ENCODE results near the gene QRICH1. TPM values are rescaled to one million over a fixed set of nuclear protein-coding genes. Genes with fewer than 3 reads are reported as not detected.

QRICH1 gene
- total RNA-seq, 1 experiment from 2014 or later = 123 TPM

GRCh38 chr3:49007068-49007770 lies 86.7 kb downstream of the QRICH1 start, which contains the start of gene WDR6 (continued):
- TF ChIP-seq E2F1 (CRISPR knock-in tag; IDR thresholded peaks at IDR 0.05) (no peak), TP53 (CRISPR knock-in tag; IDR thresholded peaks at IDR 0.05) (peak; percentile 37; the same call in 1 of the 2 replicates), ZNF263 (CRISPR knock-in tag; IDR thresholded peaks at IDR 0.05; ENCODE audit: low read depth) (no peak), SOX15 (CRISPR knock-in tag; IDR thresholded peaks at IDR 0.05) (no peak), PRRX2 (CRISPR knock-in tag; IDR thresholded peaks at IDR 0.05) (no peak), FOXK1 (CRISPR knock-in tag; IDR thresholded peaks at IDR 0.05) (0 out of 2 replicates have a peak, but pooled peaks have one; percentile 14), ETV6 (CRISPR knock-in tag; IDR thresholded peaks at IDR 0.05) (peak; percentile 46; the same call in 1 of the 2 replicates), SMAD4 (CRISPR knock-in tag; IDR thresholded peaks at IDR 0.05) (no peak), SMAD3 (CRISPR knock-in tag; IDR thresholded peaks at IDR 0.05; ENCODE audit: borderline replicate concordance) (no peak; the same call in 1 of the 2 replicates), RELA (CRISPR knock-in tag; IDR thresholded peaks at IDR 0.05; ENCODE audit: borderline replicate concordance) (no peak), RORB (CRISPR knock-in tag; IDR thresholded peaks at IDR 0.05) (no peak), ZNF416 (CRISPR knock-in tag; IDR thresholded peaks at IDR 0.05) (peak; percentile 60; the same call in 1 of the 2 replicates), ZNF396 (CRISPR knock-in tag; IDR thresholded peaks at IDR 0.05; ENCODE audit: borderline replicate concordance) (no peak), HMGXB4 (CRISPR knock-in tag; IDR thresholded peaks at IDR 0.05) (peak; percentile 85; the same call in 1 of the 2 replicates), TEAD4 (CRISPR knock-in tag; IDR thresholded peaks at IDR 0.05) (no peak)
- TF ChIP-seq, protein P1, sequence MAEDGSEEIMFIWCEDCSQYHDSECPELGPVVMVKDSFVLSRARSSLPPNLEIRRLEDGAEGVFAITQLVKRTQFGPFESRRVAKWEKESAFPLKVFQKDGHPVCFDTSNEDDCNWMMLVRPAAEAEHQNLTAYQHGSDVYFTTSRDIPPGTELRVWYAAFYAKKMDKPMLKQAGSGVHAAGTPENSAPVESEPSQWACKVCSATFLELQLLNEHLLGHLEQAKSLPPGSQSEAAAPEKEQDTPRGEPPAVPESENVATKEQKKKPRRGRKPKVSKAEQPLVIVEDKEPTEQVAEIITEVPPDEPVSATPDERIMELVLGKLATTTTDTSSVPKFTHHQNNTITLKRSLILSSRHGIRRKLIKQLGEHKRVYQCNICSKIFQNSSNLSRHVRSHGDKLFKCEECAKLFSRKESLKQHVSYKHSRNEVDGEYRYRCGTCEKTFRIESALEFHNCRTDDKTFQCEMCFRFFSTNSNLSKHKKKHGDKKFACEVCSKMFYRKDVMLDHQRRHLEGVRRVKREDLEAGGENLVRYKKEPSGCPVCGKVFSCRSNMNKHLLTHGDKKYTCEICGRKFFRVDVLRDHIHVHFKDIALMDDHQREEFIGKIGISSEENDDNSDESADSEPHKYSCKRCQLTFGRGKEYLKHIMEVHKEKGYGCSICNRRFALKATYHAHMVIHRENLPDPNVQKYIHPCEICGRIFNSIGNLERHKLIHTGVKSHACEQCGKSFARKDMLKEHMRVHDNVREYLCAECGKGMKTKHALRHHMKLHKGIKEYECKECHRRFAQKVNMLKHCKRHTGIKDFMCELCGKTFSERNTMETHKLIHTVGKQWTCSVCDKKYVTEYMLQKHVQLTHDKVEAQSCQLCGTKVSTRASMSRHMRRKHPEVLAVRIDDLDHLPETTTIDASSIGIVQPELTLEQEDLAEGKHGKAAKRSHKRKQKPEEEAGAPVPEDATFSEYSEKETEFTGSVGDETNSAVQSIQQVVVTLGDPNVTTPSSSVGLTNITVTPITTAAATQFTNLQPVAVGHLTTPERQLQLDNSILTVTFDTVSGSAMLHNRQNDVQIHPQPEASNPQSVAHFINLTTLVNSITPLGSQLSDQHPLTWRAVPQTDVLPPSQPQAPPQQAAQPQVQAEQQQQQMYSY (CRISPR knock-in tag; IDR thresholded peaks at IDR 0.05) = no peak
- TF ChIP-seq, protein P2, sequence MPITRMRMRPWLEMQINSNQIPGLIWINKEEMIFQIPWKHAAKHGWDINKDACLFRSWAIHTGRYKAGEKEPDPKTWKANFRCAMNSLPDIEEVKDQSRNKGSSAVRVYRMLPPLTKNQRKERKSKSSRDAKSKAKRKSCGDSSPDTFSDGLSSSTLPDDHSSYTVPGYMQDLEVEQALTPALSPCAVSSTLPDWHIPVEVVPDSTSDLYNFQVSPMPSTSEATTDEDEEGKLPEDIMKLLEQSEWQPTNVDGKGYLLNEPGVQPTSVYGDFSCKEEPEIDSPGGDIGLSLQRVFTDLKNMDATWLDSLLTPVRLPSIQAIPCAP (CRISPR knock-in tag; IDR thresholded peaks at IDR 0.05) = peak; percentile 76; the same call in 1 of the 2 replicates
- TF ChIP-seq, protein P3, sequence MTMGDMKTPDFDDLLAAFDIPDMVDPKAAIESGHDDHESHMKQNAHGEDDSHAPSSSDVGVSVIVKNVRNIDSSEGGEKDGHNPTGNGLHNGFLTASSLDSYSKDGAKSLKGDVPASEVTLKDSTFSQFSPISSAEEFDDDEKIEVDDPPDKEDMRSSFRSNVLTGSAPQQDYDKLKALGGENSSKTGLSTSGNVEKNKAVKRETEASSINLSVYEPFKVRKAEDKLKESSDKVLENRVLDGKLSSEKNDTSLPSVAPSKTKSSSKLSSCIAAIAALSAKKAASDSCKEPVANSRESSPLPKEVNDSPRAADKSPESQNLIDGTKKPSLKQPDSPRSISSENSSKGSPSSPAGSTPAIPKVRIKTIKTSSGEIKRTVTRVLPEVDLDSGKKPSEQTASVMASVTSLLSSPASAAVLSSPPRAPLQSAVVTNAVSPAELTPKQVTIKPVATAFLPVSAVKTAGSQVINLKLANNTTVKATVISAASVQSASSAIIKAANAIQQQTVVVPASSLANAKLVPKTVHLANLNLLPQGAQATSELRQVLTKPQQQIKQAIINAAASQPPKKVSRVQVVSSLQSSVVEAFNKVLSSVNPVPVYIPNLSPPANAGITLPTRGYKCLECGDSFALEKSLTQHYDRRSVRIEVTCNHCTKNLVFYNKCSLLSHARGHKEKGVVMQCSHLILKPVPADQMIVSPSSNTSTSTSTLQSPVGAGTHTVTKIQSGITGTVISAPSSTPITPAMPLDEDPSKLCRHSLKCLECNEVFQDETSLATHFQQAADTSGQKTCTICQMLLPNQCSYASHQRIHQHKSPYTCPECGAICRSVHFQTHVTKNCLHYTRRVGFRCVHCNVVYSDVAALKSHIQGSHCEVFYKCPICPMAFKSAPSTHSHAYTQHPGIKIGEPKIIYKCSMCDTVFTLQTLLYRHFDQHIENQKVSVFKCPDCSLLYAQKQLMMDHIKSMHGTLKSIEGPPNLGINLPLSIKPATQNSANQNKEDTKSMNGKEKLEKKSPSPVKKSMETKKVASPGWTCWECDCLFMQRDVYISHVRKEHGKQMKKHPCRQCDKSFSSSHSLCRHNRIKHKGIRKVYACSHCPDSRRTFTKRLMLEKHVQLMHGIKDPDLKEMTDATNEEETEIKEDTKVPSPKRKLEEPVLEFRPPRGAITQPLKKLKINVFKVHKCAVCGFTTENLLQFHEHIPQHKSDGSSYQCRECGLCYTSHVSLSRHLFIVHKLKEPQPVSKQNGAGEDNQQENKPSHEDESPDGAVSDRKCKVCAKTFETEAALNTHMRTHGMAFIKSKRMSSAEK (CRISPR knock-in tag; IDR thresholded peaks at IDR 0.05; ENCODE audit: borderline replicate concordance) = no peak
- TF ChIP-seq, protein P4, sequence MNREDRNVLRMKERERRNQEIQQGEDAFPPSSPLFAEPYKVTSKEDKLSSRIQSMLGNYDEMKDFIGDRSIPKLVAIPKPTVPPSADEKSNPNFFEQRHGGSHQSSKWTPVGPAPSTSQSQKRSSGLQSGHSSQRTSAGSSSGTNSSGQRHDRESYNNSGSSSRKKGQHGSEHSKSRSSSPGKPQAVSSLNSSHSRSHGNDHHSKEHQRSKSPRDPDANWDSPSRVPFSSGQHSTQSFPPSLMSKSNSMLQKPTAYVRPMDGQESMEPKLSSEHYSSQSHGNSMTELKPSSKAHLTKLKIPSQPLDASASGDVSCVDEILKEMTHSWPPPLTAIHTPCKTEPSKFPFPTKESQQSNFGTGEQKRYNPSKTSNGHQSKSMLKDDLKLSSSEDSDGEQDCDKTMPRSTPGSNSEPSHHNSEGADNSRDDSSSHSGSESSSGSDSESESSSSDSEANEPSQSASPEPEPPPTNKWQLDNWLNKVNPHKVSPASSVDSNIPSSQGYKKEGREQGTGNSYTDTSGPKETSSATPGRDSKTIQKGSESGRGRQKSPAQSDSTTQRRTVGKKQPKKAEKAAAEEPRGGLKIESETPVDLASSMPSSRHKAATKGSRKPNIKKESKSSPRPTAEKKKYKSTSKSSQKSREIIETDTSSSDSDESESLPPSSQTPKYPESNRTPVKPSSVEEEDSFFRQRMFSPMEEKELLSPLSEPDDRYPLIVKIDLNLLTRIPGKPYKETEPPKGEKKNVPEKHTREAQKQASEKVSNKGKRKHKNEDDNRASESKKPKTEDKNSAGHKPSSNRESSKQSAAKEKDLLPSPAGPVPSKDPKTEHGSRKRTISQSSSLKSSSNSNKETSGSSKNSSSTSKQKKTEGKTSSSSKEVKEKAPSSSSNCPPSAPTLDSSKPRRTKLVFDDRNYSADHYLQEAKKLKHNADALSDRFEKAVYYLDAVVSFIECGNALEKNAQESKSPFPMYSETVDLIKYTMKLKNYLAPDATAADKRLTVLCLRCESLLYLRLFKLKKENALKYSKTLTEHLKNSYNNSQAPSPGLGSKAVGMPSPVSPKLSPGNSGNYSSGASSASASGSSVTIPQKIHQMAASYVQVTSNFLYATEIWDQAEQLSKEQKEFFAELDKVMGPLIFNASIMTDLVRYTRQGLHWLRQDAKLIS (CRISPR knock-in tag; IDR thresholded peaks at IDR 0.05; ENCODE audit: borderline replicate concordance) = peak; percentile 70; the same call in 1 of the 2 replicates
- TF ChIP-seq, protein P5, sequence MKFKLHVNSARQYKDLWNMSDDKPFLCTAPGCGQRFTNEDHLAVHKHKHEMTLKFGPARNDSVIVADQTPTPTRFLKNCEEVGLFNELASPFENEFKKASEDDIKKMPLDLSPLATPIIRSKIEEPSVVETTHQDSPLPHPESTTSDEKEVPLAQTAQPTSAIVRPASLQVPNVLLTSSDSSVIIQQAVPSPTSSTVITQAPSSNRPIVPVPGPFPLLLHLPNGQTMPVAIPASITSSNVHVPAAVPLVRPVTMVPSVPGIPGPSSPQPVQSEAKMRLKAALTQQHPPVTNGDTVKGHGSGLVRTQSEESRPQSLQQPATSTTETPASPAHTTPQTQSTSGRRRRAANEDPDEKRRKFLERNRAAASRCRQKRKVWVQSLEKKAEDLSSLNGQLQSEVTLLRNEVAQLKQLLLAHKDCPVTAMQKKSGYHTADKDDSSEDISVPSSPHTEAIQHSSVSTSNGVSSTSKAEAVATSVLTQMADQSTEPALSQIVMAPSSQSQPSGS (CRISPR knock-in tag; IDR thresholded peaks at IDR 0.05; ENCODE audit: borderline replicate concordance, low read depth) = no peak
- TF ChIP-seq, protein P6, sequence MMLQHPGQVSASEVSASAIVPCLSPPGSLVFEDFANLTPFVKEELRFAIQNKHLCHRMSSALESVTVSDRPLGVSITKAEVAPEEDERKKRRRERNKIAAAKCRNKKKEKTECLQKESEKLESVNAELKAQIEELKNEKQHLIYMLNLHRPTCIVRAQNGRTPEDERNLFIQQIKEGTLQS (CRISPR knock-in tag; conservative IDR thresholded peaks at IDR 0.05) = no peak

Data from WTC11 (cell line).